Vagina (tissue), 2 donors: ENCODE data around the gene NTSR1.

Experiments used
- CTCF ChIP-seq, 3 experiments: fragments of 450-650 bp in 2 of 3; fragments of 200-600 bp in 1 of 3; sonication (generic) in 1 of 3; IDR thresholded peaks; one replicate each; pipeline ENCODE4 v1.5.1; 2017 to 2019; ENCODE audit warnings: antibody characterized with exemption in 3 of 3, mild to moderate bottlenecking in 2 of 3, moderate library complexity in 2 of 3
- POLR2AphosphoS5 ChIP-seq, 2 donors: sonication (generic); formaldehyde crosslinking; IDR thresholded peaks; one replicate each; pipeline ENCODE4 v1.9.0; 2017; ENCODE audit warnings: antibody characterized with exemption in 2 of 2, mild to moderate bottlenecking in 2 of 2, low read depth in 1 of 2; ENCODE audit not compliant: insufficient read depth in 1 of 2

DNA sequence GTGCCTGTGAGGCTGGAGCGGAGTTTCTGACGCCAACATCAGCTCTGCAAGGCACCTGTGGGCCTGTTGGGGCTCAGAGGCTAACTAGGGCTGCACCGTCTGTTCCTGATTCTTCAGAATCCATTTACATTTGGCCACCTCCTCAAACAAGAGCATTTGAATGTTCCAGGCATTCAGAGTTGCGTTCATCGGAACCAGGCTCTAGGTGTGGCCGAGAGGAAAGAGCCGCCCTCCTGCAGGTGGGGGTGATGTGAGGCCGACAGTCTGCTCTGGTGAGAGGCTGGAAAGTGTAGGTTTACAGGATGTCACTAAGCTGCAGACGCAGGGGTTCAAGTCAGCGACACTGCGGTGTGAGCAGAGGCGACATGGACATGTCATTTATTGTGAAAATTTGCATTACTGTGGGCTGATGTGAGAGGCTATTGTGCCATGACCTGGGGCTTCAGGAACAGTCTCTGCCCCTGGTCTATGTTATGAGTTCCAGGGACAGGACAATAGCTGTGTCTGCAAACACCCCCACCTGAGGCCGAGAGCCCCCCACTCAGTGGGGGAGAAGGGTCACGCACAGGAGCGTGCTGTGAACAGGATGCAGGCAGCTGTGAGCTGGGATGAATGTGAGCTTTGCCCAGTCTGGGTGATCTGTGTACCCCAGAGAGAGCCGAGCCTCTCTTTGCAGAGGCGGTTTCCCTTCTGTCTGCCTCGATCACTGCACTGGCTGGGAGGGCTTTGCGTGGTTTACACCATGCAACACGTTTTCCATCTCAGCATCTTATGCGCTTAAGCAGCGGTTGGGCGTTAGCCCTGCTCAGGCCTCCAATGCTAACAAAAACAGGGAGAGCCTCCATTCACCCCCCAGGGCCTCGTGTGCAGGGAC, 45.3 kb upstream of the NTSR1 start:
- TF ChIP-seq CTCF (IDR thresholded peaks at IDR 0.05), result no peak
- no peak for TF ChIP-seq POLR2AphosphoS5 (IDR thresholded peaks at IDR 0.05; ENCODE audit: insufficient read depth in 1 of 2, low read depth in 1 of 2)
